A673 (cell line): ENCODE measurements around the gene TBX20.
"Not testable (repeated sequence)": the region's sequence is repeated elsewhere in the genome, so short reads cannot be mapped to it uniquely, and the experiment has no call there.

ENCODE experiments used
- CTCF ChIP-seq: fragments of 300-800, 200-600 bp; sonication (generic); conservative IDR thresholded peaks from 2 replicates; pipeline ENCODE4 v1.5.1; 2017; ENCODE audit warnings: low read depth, mild to moderate bottlenecking, antibody characterized with exemption, low read length, moderate library complexity, mixed read lengths
- EZH2 ChIP-seq: fragments of 200-600 bp; sonication (generic); IDR thresholded peaks from 2 replicates; pipeline ENCODE4 v1.6.1; 2017; ENCODE audit warnings: borderline replicate concordance, low read depth, mild to moderate bottlenecking, mixed read lengths, antibody characterized with exemption, low read length; ENCODE audit not compliant: poor library complexity, severe bottlenecking

- TF ChIP-seq CTCF, EZH2: not testable (repeated sequence)
Measured at GRCh38 chr7:35228496-35229051, 25.3 kb downstream of the TBX20 start.
